HG03064 (cell line): ENCODE data around the gene TGFB1.

Experiments
- ATAC-seq: cut with Tn5 transposase; IDR thresholded peaks from one replicate; pipeline ENCODE4 v1.9.1; 2021; ENCODE audit warnings: low read depth; ENCODE audit not compliant: unreplicated experiment

Gene TGFB1

GRCh38 chr19:41323023-41323422 lies 30.7 kb downstream of the TGFB1 start:
- ATAC-seq: no peak

DNA sequence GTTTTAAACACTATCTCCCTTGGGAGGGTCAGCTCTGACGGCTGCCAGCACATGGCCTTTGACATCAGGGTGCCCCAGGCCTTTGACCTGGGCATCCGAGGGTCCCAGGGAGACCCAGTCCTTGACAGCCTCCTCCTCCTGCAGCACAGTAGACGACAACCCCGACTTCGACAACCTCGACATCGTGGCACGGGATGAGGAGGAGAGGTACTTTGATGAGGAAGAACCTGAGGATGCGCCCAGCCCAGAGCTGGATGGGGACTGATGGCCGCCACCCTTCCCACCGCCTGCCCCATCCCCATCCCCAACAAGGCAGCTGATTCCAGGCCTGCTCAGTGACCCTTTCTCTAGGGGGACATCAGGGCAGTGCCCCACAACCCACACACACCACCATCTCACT lies 31.3 kb downstream of the TGFB1 start:
- ATAC-seq: no peak

DNA sequence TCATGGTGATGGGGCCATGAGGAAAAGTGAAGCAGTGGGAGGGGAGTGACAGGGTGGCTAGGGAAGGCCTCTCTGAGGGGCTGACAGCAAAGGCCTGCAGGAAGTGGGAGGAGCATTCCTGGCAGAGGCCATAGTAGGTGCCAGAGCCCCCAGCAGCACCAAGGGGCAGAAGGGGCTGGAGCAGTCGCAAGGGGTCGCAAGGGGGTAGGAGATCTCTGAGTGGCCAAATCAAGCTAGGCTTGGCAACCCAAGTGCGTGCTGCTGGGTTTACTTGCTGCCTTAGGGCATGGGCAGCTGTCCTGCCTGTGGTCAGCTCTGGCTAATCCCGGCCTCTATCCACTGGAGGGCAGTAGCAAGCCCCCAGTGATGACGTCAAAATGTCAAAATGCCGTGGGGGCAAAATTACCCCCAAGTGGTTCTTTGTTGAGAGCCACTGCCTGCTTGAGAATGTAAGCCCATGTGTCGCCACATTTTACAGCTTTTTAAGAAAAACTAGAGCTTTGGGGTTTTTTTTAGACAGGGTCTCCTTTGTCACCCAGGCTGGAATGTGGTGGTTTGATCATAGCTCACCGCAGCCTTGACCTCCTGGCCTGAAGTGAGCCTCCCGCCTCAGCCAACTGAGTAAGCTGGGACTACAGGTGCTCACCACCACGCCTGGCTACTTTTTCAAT lies 32.0 kb downstream of the TGFB1 start:
- no peak for ATAC-seq

GRCh38 chr19:41321204-41321599 lies 32.5 kb downstream of the TGFB1 start:
- no peak for ATAC-seq

DNA sequence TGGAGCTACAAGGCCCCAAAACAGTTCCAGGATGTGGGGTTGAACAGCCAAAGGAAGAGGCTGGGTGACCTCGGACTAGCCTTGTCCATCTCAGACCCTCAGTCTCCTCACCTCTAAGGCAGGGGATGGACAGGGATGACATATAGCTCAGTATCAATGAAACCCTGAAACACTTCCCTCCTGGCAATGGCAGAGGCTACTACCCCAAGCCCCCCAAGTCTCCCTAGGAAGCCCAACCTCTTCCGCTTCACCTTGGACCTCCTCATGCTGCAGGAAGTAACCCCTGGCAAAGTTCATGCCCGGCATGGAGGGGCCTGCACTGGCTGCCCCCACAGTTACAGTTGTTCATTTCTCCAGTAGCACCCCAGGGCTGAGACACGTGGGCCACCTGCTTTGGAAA lies 33.2 kb downstream of the TGFB1 start:
- no peak for ATAC-seq

GRCh38 chr19:41320185-41320518 lies 33.6 kb downstream of the TGFB1 start:
- ATAC-seq: no peak

DNA sequence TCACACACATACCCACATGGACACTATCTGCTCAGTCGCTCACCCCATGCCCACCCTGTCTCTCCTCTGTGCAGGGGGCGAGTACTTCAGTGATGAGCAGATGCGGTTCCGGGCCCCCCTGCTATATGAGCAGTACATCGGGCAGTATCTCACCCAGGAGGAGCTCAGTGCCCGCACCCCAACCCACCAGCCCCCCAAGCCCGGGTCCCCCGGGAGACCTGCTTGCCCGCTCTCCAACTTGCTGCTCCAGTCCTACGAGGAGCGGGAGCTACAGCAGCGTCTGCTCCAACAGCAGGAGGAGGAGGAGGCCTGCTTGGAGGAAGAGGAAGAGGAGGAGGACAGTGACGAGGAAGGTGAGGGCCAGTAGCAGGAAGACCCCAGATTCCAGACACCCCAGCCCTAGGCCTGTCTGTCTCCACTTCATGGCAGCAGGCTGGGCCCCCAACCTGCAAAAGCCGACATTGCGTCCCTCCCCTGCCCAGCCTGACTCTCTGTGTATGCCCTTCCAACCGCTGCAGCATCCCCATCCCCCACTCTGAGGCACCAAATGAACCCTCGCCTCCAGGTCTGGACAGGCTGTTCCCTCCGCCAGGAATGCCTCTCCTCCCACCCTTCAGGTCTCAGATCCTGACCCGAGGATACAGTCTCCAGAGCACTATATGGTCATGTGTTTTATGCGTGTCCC lies 34.1 kb downstream of the TGFB1 start:
- no peak for ATAC-seq

DNA sequence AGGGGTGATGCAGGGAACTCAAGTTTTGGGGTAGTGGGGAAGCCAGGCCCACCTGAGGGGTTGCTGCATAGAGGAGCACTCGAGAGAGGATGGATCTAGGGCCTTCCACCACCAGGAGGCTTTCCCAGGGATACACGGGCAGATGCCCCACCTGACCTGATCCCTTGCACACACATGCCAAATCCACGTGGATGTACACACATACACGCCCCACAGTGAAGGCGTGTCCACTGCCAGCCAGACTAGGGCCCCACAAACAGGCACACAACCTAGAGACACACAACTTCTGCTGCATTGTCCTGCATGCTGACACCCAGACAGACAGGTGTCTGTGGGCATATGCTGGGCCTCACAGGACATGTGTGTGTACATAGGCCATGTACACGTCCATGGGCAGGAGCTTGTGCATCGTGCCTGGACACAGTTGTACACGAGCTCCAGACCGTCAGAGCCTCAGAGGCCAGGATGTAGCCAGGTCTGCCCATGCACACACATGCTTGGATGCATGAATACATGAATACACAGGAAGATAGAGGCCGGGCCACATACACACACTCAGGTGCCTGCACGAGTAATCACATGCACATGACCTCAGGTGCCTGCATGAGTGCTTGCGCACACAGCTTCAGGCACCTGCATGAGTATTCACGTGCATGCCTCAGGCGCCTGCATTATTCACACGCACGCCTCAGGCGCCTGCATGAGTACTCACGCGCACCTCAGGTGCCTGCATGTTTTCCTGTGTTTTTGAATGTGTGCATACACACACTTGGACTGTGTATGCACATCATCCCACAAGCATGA lies 34.8 kb downstream of the TGFB1 start:
- no peak for ATAC-seq

- no peak for ATAC-seq
These were observed 37.3 kb downstream of the TGFB1 start for GRCh38 chr19:41316306-41316920.

DNA sequence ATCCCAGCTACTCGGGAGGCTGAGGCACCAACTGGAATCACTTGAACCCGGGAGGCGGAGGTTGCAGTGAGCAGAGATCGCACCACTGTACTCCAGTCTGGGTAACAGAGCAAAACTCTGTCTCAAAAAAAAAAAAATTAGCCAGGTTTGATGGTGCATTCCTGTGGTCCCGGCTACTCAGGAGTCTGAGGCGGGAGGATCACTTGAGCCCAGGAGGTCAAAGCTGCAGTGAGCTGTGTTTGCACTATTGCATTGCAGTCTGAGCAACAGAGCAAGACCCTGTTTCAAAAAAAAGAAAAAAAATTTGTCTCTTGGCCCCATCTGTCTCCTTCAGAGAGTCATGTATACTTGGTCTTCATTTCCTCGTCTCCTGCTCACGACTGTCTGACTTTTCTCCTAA lies 42.1 kb downstream of the TGFB1 start:
- ATAC-seq: no peak

DNA sequence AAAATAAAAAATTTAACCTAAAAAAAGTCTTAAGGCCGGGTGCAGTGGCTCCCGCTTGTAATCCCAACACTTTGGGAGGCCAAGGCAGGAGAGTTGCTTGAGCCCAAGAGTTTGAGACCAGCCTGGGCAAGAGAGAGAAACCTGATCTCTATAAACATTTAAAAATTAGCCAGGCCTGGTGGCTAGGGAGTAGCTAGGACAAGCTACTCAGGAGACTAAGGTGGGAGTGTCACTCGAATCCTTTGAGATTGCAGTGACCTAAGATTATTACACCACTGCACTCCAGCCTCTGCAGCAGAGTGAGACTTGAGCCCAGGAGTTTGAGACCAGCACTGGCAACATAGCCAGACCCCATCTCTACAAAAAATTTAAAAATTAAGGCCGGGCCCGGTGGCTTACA lies 42.6 kb downstream of the TGFB1 start:
- ATAC-seq: no peak

- ATAC-seq: peak; percentile 49
These were observed 43.5 kb downstream of the TGFB1 start, which contains the start of gene CCDC97 for GRCh38 chr19:41310033-41310831. TSS of gene CCDC97 (plus strand) at chr19:41310172. CDS start at chr19:41310311, 139 bp downstream.

DNA sequence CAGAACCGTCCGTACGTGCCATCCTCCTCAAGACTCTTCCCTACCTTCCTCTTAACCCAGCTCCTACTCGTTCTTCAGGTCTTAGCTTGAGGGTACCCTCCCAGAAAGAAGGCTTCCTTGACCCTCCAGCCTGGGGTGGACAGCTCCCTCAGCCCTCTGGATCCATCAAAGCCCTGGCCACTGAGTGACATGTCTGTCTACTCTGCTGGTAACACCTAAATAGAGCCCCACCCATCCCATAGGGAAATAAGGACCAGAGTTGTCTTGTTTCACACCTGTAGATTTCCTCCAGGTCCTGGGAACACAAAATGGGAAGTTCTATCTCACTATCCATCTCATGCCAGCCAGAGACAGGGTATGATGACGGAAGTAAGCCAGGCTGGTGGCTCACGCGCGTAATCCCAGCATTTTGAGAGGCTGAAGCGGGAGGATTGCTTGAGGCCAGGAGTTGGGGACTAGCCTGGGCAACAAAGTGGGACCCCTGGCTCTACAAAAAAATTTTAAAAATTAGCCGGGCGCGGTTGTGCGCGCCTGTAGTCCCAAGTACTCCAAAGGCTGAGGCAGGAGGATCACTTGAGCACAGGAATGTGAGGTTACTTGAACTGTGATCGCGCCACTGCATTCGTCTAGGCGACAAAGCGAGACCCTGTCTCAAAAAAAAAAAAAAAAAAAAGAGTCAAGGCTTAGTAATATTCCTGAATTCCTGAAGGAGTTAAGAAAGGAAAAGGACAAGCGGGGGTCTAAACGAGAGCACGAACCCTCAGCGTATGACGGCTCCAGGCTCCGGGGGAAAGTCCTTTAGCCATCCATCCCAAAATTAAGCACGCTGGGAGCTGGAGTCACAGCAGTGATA lies 44.3 kb downstream of the TGFB1 start:
- no peak for ATAC-seq

DNA sequence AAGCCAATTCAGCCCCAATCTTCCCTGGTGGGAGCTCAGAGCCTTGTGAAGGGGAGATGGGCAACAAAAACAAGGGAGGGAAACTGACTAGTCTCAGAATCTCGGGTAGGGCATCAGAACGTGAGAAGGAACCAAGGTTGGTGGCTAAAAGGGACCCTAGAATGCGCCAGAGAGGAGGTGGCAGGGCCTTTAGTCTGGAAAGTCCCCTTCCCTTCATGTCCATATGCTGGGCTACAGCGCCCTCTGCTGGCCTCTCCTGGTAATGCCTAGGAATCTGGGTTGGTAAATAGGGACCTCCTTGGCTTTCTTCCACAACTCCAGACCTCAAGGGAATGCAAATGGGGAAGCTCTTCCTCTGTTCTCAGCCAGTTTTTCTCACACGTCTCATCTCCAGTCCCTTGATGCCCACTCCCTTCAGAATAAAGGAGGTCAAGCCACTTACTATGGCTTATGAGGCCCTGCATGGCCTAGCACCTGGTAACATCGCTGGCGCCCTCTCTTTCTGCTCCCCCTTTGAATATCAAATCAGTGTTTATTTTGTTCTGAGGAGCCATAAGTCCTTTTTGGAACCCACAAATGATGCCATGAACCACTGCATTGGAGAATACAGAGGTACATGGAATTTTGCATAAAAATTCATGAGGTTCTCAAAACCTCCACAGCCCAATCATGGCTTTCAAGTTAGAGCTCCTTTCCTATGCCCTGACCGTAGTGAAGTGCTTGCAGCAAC lies 45.1 kb downstream of the TGFB1 start:
- ATAC-seq: no peak

DNA sequence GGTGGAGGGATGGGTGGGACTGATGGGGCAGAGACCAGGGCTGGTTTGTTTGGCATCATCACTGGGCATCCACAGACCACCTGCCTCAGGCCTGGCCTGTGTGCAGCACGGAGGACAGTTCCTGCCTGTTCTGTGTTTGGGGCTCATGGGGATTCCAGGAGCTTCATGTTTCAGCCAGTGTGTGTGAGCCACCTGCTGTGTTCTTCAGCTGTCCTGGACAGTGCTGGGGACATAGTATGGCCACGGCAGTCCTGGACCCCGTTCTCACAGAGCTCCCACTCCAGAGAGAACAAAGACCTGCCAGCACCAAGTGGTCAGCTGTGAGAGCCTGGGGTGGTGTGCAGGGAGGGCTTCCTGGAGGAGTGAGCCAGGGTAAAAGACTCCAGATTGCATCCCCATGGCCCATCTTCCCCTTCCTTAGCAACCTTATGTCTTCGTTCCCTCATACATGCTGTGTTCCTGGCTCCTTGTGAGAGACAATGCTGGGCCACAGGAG lies 45.7 kb downstream of the TGFB1 start:
- ATAC-seq: no peak

DNA sequence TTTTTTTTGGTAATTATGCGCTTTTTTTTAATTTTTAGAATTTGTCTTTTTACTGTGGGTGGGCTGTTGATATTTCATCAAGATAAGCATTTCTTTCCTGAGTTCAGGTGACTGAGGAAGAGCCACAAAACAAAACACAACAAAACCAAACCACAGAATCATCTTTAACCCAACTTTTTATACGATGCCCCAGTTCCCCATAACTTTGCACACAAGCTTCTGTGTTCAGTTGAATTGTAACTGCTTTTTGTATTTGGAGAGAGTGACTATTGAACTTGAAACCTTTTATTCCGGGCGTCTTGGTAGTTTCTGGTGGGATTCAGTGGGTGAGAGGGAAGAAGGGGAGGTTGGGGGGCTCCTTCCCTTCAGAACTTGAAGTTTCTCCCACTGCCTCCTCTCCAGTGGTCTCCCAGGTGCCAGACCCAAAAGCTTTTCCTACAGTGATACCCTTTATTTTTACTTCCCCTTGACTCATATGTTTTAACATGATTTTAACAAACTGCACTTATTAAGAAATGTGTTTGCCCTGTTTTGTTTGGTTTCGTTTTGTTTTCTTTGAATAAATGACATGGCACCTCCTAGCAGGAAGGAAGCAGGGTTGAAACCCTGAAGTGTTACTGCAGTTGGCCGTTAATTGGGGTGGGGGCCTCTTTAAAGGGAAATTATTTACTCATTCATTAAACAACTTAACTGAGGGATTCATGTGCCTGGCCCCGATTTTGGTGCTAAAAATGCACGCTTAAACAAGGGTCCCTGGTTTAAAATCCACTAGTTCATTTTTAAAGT lies 46.4 kb downstream of the TGFB1 start:
- no peak for ATAC-seq

DNA sequence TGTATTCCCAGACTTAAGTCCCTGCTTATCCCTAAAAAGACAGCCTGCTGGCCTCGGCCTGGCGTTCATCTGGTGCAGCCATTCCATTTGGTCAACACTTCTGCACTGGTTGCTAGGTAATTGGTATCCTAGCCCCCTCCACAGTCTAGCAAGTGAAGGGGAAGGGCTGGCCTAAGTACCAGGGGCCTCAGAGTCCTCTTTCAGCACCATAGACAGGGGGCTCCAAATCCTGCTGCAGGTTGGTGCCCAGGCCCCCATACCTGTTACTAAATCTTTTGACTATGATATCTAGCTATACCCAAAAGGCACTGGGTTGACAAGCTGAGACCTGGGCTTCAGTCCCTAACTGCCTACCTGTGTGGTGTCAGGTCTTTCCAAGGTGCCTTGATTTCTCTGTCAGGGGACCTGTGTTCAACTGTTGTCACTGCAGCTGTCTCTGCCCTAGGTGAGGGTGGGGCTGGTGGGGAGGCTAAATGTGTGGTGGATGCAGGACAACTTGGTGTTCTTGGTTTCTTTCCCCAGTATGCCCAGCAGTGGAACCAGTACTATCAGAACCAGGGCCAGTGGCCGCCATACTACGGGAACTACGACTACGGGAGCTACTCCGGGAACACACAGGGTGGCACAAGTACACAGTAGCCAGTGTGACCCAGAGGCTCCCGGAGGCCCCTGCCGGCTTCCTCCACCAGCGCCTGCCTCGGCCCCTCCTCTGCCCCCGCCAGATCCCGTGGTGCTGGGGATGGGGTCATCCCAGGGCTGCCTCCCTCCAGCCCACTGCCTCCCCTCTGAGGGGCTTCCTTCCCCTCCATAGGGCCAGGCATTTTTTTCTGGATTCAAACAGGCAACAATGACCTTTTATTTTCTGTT lies 47.6 kb downstream of the TGFB1 start:
- ATAC-seq: no peak
